GM18526 (cell line): ENCODE measurements around the gene RAB8B.

ENCODE experiments used
- POLR2A ChIP-seq: IDR thresholded peaks from 3 replicates; pipeline ENCODE4 v1.6.1; 2011; ENCODE audit not compliant: insufficient read length; ENCODE audit errors: extremely low read depth

The RAB8B gene

DNA sequence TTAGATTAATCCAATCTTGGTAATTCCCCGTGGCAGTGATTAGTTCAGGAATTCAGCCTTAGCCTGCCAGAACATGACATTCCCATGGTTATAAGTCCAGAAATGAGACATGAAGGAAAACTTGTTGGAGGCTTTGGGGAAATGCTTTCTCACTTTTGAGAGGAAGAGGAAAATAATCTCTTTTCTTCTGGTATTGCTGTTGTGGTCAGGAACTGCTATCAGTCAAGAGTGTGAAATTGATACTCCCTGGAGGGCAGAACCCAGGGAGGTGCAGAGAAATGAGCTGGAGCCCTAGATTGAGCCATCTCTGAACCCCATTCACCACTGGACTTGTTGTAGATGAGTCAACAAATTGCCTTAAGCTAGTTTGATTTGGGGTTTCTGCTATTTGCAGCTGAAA, 49.4 kb downstream of the RAB8B start:
- no peak for TF ChIP-seq POLR2A

DNA sequence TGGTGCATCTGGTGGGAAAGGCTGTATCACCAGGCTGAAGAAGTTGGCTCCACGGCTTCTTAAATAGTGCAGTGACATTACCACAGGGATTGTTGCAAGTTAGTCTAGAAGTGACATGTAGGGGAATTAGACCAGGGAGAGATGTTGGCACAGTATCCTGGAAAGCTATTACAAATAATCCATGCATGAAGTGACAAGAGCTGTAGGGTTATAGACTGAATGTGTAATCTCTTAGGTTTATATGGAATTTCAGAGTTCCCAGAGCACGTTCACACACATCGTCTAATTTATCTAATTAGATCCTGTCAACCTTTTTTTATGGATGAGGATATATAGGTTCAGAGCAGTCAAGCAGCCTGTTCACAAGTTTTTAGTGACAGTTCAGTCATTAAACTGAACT, 50.7 kb downstream of the RAB8B start:
- no peak for TF ChIP-seq POLR2A

DNA sequence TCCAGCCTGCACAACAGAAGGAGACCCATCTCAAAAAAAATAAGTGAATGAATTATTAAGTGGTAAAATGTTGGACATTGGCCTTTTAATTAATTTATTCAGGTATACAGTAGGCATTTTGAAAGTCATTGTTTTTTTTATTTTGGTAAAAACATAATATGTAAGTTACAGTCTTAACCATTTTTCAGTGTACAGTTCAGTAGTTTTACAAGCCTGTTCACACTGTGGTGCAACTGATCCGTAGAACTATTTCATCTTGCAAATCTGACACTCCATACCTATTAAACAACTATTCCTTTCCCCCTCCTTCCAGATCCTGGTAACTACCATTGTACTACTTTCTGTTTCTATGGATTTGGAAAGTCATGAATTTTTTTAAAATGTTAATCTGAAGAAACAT, 51.9 kb downstream of the RAB8B start:
- no peak for TF ChIP-seq POLR2A

DNA sequence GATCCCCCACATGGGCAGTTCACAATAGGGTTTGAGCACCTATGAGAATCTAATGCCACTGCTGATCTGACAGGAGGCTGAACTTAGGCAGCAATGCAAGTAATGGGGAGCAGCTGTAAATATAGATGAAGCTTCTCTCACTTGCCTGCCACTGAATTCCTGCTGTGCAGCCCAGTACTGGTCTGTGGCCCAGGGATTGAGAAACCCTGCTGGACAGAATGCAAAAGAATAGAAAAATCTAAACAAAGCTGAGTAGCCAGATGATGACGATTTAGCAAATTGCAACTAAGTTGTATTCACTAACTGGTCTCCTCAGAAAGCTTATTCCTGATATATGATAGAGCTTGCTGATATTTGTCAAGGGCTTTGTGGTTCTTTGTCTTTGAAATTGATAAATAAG, 53.7 kb downstream of the RAB8B start:
- no peak for TF ChIP-seq POLR2A

DNA sequence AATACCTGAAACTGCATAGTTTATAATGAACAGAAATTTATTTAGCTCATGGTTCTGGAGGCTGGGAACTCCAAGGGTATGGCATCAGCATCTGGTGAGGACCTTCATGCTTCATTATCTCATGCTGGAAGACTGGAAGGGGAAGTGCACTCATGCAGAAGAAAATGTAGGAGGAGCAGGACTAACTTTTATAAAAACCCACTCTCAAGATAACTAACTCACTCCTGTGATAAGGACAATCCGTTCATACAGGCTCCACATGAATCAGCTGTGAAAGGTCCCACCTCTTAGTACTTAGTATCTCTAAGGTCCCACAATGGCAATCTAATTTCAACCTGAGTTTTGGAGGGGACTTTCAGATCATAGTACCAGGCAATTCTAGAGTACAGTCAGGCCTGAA, 54.4 kb downstream of the RAB8B start:
- TF ChIP-seq POLR2A = no peak

DNA sequence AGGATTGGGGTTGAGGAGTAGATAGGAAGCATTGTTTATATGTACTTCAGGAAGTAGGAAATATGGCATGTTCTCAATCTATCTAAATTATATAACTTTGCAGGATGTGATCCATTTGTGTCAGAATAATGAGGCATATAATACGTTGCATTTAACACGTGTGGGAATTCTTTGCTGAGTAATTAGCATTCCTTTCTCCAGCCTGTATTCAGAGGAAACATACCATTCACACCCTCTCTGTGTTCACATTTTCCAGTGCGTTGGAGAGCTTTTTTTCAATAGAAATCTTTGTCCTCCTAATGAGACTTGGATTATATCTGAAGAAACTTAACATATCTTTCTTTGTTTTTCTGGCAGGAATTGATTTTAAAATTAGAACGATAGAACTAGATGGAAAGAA, 55.0 kb downstream of the RAB8B start:
- no peak for TF ChIP-seq POLR2A

DNA sequence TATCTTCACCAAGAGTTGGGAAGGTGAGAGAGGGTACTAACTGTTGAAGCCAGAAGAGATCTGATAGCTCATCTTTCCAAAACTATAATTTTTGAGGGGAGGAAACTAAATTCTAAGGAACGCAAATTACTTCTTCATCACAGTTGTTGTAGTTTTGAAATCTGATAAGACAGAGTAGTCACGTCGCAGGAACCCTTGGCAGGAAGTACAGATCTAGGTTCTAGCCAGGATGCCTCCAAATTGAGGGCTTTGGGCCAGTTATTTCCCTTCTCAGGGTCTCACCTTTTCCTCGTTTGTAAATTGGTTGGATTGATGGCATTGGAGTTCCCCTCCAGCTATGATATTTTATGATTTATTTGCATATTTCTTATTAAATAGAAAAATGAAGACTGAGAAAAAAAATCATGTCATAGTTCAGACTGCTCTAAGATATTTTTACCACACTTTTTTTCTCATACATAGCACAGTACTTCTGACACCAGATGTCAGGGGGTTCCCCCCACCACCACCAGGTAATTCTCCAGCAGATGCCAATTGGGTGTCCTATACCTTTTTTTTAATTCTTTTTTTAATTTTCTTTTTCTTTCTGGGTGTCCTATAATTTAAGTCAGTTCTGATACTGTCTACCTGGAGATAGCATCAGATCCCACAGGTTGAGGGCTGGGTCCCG, 55.7 kb downstream of the RAB8B start:
- no peak for TF ChIP-seq POLR2A

DNA sequence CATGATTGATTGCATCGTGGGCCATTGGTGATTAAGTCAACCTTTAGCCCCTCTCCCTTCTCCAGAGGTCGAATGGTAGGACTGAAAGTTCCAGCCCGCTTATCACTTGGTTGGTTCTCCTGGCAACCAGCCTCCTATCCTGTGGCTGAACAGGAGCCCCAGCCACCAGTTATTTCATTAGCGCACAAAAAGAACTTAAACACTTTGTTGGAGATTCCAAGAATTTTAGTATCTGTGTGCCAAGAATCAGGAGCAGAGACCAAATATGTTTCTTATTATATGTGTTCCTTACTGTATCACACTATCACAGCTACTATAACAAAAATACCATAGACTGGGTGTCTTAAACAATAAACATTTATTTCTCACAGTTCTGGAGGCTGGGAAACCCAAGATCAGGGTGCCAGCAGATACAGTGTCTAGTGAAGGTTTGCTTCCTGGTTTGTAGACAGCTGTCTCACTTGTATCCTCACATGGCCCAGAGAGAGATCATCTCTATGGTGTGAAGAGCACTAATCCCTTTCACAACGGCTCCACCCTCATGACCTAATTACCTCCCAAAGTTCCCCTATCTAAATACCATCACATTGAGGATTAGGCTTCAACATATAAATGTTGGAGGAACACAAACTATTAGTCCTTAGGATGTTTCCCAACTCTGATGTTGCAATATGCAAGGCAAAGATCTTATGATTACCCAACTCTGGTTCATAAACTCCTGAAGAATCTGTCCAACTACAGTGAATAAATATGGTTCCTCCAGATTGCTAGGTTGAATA, 57.5 kb downstream of the RAB8B start:
- no peak for TF ChIP-seq POLR2A

DNA sequence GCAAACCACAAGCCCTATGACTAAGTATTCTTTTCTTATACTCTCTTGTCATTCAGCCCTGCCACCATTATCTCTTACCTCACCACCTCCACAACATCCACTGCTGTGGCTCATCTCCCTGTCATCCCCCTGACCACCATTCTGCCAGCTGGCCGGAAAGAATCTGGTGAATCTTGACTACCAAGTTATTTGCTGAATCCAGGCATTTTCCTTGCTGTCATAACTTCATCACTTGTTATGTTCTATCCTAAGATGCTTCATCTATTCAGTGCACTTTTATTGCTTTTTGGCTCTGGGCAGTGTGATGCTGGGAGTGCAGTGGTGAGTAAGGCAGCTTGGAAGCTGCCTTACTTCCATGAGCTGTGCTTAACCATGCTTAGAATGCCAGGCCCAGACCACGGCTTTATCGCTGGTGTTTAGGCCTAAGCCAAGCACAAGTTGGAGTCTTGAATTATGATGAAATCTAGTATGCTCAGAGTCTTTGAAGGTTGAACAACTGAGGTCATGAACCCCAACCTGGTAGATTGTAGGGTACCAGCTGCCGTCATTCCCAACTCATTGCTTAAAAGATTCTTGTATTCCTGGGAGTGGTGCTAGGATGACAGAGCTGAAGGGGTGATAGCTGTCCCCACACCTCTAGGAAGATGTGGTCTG, 61.0 kb downstream of the RAB8B start:
- no peak for TF ChIP-seq POLR2A

DNA sequence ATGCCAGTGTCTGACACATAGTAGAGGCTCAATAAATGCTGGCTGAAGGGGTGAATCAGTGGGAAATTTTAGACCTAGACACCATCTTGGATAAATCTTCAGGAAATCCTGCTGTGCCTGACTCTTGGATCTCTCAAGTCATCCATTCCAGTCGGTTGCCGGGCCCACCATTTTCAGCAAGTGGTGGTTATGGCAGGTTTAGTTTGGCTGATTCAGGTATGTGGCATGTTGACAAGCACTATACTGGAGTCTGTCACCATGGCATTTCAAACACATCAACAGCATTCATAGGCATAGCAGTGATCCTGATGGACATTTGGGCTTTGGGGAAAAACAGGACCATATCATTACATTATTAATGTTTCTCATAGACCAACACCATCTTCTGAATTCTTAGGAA, 62.3 kb downstream of the RAB8B start:
- no peak for TF ChIP-seq POLR2A

DNA sequence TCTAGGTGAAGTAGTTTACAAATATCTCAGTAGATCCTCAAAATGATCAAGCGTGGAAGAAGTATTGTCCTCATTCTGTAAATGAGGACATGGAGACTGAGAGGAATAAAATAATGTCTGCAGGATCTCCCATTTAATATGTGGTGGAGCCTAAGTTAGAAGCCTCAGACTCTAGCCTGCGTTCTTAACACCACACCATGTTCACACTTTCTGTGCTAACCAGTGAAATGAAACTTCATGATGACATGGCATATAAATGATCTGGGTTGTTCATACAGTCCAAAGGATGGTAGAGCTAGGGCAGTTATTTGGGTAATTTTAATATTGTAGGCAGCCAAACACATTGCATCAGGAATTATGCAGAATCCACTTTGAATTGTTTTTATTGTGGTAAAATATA, 62.9 kb downstream of the RAB8B start:
- no peak for TF ChIP-seq POLR2A

DNA sequence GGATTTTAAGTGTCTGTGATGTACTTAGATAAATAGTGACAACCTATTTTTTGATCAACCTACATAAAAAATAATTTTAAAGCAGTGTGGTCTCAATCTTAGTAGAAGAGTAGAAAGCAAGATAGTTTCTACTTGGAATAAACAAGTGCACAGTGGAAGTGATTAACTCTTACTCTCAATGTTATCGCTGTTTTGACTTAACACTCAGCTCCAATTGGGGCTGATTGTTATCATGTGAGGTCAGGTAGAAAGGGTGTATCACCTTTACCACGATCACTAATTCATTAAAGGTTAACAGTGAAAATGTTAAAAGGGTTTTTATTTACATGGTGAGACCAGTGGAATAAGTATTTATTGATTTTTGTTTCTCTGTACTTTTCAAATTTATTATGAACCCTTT, 65.6 kb downstream of the RAB8B start:
- no peak for TF ChIP-seq POLR2A

DNA sequence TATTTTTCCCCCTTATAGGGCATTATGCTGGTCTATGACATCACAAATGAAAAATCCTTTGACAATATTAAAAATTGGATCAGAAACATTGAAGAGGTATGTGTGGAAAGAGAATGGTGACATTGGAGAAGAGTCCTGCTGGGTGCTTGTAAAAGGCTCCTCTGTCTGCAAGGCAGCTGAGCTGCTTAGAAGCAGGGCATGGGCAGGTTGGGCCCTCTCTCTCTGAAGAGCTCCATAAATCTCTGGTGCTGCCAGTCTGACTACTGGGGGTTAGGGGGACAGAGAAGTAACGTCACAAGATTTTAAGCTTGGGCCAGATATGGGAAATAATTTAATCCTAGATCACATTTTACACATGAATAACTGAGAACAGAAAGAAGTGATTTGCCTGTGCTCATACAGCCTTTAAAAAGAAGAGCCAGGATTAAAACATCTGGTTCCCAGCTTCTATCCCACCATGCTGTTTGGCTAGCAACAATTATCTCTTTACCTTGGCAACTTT, 66.1 kb downstream of the RAB8B start:
- no peak for TF ChIP-seq POLR2A

DNA sequence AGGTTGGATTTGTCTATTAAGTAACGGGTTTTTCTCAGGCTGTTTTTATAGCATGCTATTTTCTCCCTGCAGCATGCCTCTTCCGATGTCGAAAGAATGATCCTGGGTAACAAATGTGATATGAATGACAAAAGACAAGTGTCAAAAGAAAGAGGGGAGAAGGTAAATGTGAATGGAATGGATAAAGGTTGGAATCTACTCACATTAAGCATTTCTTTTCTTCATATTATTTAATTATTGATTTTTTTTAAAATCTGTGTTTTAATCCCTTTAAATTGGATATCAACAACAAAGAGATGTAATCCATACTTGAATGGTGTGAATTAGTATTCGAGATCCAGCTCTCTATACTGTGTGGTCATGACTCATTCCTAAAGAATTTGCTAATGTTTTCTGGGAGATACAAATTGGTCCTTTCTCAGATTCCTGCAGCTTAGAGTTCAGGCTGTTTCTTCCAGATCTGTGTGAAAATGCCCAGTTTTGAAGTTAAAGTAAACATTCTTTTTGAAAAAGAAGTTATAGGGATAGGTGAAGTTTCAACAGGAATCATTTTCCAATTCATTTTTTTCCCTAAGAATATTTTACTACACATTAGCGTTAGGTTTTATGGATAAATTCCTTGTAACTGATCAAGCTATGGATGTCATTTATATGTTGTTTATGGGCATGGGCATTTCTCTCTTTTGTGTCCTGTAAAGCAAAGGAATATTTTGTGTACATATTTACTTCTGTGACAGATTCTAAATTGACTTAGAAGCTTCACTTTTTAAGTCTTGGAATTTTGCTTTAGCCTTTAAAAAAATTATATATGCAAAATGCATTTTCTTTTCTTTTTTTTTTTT, 67.2 kb downstream of the RAB8B start:
- TF ChIP-seq POLR2A = no peak

DNA sequence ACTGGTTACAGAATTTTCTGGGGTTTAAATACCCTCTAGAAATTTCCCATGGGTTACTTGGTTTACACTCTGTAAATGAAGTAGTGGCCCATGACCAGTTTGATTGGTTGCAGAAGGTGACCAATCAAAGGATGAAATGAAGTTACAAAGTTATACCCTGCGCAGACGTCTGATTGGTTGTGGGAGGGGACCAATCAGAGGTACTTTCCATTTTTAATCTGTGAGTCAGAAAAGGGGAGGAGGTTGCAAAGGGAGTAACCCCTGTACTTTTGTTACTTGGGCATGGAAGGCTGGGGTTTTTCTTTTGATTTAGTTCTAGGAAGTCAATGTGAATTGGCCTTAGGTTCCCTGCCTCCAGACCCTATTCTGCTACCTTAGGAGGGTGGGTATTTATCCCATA, 69.3 kb downstream of the RAB8B start:
- TF ChIP-seq POLR2A = no peak
